MM.1S (cell line): Measurements from ENCODE around the gene HES5.

ENCODE experiments used
- CTCF ChIP-seq: fragments of 300-600 bp; sonication (generic); IDR thresholded peaks from 2 replicates; pipeline ENCODE4 v1.5.1; 2016; ENCODE audit warnings: antibody characterized with exemption, low read length, mixed read lengths
- EZH2phosphoT487 ChIP-seq: fragments of 300-600 bp; sonication (generic); IDR thresholded peaks from 2 replicates; pipeline ENCODE4 v1.6.1; 2018; ENCODE audit warnings: antibody characterized with exemption, low read length

- TF ChIP-seq CTCF: no peak
- no peak for TF ChIP-seq EZH2phosphoT487
These were observed 6.0 kb downstream of the HES5 start for GRCh38 chr1:2523891-2524609.
